H1 (cell line): ENCODE measurements around the gene ALPI. TPM values are rescaled to one million over a fixed set of nuclear protein-coding genes. Genes with fewer than 3 reads are reported as not detected.

Source experiments
- ASH2L ChIP-seq: fragments of 200-600, 300-600 bp; sonication (generic); IDR thresholded peaks from one replicate; pipeline ENCODE4 v1.7.1; 2017; ENCODE audit warnings: low read length
- CHD2 ChIP-seq: IDR thresholded peaks from 2 replicates; pipeline ENCODE4 v1.6.1; 2012; ENCODE audit warnings: low read length, improper control_type of control experiment
- CTCF ChIP-seq, 3 experiments: IDR thresholded peaks; 1 replicate in 2 of 3; 2 replicates in 1 of 3; pipeline versions ENCODE4 v1.5.1 to v1.6.1; 2011; ENCODE audit warnings: low read length in 3 of 3, mild to moderate bottlenecking in 3 of 3, inconsistent platforms in 2 of 3, low read depth in 1 of 3, moderate library complexity in 1 of 3; ENCODE audit not compliant: insufficient read depth in 1 of 3; ENCODE audit errors: control extremely low read depth in 1 of 3
- EZH2 ChIP-seq: fragments of 200-600 bp; sonication (generic); IDR thresholded peaks from 2 replicates; pipeline ENCODE4 v1.7.1; 2012; ENCODE audit warnings: low read depth, mild to moderate bottlenecking, moderate library complexity, low read length, inconsistent platforms; ENCODE audit not compliant: severe bottlenecking
- HDAC6 ChIP-seq: IDR thresholded peaks from one replicate; pipeline ENCODE4 v1.7.1; 2012; ENCODE audit warnings: low read depth, mild to moderate bottlenecking, inconsistent platforms, low read length, moderate library complexity
- RFX5 ChIP-seq: IDR thresholded peaks from 2 replicates; pipeline ENCODE4 v1.6.1; 2011; ENCODE audit warnings: low read depth, low read length, improper control_type of control experiment, borderline replicate concordance
- polyA plus RNA-seq, 7 experiments: library from polyadenylated mRNA; depleted of rRNA in 3 of 7; stranded (reverse) in 5 of 7; unstranded in 2 of 7; fragments of >200 nt in 5 of 7; fragments of 200-250 nt in 2 of 7; gene quantifications; 1 replicate in 5 of 7; 2 replicates in 1 of 7; 4 replicates in 1 of 7; pipeline versions ENCODE4 v1.2.1 to v1.2.3, GENCODE V29; 2011 to 2013; ENCODE audit warnings: missing spikeins in 2 of 7, mixed read lengths in 2 of 7
- total RNA-seq: library from RNA; stranded (reverse); fragmentation: NEBNext Ultra II Directional; extraction: Animal tissue kit (Norgen Biotek cat#: 25700); gene quantifications from 2 replicates; pipeline ENCODE4 v1.2.1, GENCODE V29; 2021

Gene ALPI
- total and polyA plus RNA-seq, 2 of the 8 experiments (the other 6 are each of a cell fraction or from before 2014, with no cell fraction given): not detected

GRCh38 chr2:232479341-232480200 lies 23.6 kb downstream of the ALPI start (continued):
- TF ChIP-seq CTCF (IDR thresholded peaks at IDR 0.05; ENCODE audit: control extremely low read depth in 1 of 3, insufficient read depth in 1 of 3, low read depth in 1 of 3, low read length in 3 of 3) (peak in 2 of 3 experiments; percentile 3 to 8; a peak in 2 of 4 replicates), HDAC6 (no peak), CHD2 (no peak), ASH2L (no peak), EZH2 (no peak), RFX5 (no peak)
